ENCODE data around the gene FBLN1.

DNA sequence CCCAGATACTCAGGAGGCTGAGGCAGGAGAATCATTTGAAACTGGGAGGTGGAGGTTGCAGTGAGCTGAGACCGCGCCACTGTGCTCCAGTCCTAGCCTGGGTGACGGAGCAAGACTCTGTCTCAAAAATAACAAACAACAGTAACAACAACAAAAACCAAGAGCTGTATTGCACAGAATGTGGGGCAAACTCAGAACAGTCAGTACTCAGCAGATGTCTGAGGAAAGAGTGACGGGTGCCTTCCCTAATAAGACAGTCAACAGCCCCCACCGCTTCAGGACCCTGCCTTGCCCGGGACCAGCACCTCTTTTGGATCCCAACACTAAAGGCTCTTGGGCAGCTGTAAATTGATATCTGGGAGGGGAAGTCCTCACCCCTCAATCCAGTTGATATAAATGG, 48.9 kb upstream of the FBLN1 start:
- TF ChIP-seq, protein P1, sequence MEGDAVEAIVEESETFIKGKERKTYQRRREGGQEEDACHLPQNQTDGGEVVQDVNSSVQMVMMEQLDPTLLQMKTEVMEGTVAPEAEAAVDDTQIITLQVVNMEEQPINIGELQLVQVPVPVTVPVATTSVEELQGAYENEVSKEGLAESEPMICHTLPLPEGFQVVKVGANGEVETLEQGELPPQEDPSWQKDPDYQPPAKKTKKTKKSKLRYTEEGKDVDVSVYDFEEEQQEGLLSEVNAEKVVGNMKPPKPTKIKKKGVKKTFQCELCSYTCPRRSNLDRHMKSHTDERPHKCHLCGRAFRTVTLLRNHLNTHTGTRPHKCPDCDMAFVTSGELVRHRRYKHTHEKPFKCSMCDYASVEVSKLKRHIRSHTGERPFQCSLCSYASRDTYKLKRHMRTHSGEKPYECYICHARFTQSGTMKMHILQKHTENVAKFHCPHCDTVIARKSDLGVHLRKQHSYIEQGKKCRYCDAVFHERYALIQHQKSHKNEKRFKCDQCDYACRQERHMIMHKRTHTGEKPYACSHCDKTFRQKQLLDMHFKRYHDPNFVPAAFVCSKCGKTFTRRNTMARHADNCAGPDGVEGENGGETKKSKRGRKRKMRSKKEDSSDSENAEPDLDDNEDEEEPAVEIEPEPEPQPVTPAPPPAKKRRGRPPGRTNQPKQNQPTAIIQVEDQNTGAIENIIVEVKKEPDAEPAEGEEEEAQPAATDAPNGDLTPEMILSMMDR (IDR thresholded peaks at IDR 0.05; ENCODE audit: poor library complexity, severe bottlenecking) = no peak
- TF ChIP-seq RAD21 (conservative IDR thresholded peaks at IDR 0.05) (no peak), MXI1 (conservative IDR thresholded peaks at IDR 0.05; ENCODE audit: poor library complexity, severe bottlenecking) (no peak), POLR2AphosphoS5 (IDR thresholded peaks at IDR 0.05) (no peak), EP300 (conservative IDR thresholded peaks at IDR 0.05; ENCODE audit: poor library complexity, severe bottlenecking) (no peak), EZH2 (IDR thresholded peaks at IDR 0.05; ENCODE audit: borderline replicate concordance, insufficient read depth, low read length, poor library complexity, severe bottlenecking) (no peak), SMC3 (conservative IDR thresholded peaks at IDR 0.05; ENCODE audit: poor library complexity) (no peak)
- TF ChIP-seq, protein P2, sequence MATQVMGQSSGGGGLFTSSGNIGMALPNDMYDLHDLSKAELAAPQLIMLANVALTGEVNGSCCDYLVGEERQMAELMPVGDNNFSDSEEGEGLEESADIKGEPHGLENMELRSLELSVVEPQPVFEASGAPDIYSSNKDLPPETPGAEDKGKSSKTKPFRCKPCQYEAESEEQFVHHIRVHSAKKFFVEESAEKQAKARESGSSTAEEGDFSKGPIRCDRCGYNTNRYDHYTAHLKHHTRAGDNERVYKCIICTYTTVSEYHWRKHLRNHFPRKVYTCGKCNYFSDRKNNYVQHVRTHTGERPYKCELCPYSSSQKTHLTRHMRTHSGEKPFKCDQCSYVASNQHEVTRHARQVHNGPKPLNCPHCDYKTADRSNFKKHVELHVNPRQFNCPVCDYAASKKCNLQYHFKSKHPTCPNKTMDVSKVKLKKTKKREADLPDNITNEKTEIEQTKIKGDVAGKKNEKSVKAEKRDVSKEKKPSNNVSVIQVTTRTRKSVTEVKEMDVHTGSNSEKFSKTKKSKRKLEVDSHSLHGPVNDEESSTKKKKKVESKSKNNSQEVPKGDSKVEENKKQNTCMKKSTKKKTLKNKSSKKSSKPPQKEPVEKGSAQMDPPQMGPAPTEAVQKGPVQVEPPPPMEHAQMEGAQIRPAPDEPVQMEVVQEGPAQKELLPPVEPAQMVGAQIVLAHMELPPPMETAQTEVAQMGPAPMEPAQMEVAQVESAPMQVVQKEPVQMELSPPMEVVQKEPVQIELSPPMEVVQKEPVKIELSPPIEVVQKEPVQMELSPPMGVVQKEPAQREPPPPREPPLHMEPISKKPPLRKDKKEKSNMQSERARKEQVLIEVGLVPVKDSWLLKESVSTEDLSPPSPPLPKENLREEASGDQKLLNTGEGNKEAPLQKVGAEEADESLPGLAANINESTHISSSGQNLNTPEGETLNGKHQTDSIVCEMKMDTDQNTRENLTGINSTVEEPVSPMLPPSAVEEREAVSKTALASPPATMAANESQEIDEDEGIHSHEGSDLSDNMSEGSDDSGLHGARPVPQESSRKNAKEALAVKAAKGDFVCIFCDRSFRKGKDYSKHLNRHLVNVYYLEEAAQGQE (IDR thresholded peaks at IDR 0.05; ENCODE audit: borderline replicate concordance) = no peak

Measured in neural cell (in vitro differentiated cells).